GM21619 (cell line): ENCODE measurements around the gene MAP3K14.

ENCODE experiments used
- ATAC-seq: cut with Tn5 transposase; IDR thresholded peaks from one replicate; pipeline ENCODE4 v1.9.1; 2021; ENCODE audit not compliant: unreplicated experiment

Gene MAP3K14

GRCh38 chr17:45317111-45317928 is 500 bp upstream of the MAP3K14 start:
- peak; percentile 66 for ATAC-seq

- ATAC-seq = no peak
Observed at GRCh38 chr17:45315648-45316433, 979 bp downstream of the MAP3K14 start.

GRCh38 chr17:45314741-45315647 is 1.8 kb downstream of the MAP3K14 start:
- ATAC-seq = no peak

- ATAC-seq = no peak
Observed at GRCh38 chr17:45313996-45314740, 2.7 kb downstream of the MAP3K14 start.

- ATAC-seq = no peak
Observed at GRCh38 chr17:45313421-45313771, 3.4 kb downstream of the MAP3K14 start.

GRCh38 chr17:45312477-45313420 is 4.1 kb downstream of the MAP3K14 start:
- no peak for ATAC-seq

GRCh38 chr17:45311760-45312476 is 4.9 kb downstream of the MAP3K14 start:
- no peak for ATAC-seq

GRCh38 chr17:45311401-45311759 is 5.4 kb downstream of the MAP3K14 start:
- no peak for ATAC-seq

GRCh38 chr17:45310380-45311324 is 6.2 kb downstream of the MAP3K14 start:
- no peak for ATAC-seq

- no peak for ATAC-seq
Observed at GRCh38 chr17:45309400-45309799, 7.4 kb downstream of the MAP3K14 start.

GRCh38 chr17:45308840-45309239 is 8.0 kb downstream of the MAP3K14 start:
- ATAC-seq = no peak

GRCh38 chr17:45308016-45308365 is 8.8 kb downstream of the MAP3K14 start:
- no peak for ATAC-seq

GRCh38 chr17:45307290-45308015 is 9.4 kb downstream of the MAP3K14 start:
- ATAC-seq = no peak

- no peak for ATAC-seq
Observed at GRCh38 chr17:45306623-45307022, 10.2 kb downstream of the MAP3K14 start.

GRCh38 chr17:45306094-45306493 is 10.7 kb downstream of the MAP3K14 start:
- no peak for ATAC-seq

GRCh38 chr17:45305530-45306087 is 11.2 kb downstream of the MAP3K14 start:
- no peak for ATAC-seq

- peak; percentile 56 for ATAC-seq
Observed at GRCh38 chr17:45302649-45303173, 14.1 kb downstream of the MAP3K14 start.
